Measurements from ENCODE around the gene PRKAG2.
"Not testable (repeated sequence)": the region's sequence is repeated elsewhere in the genome, so short reads cannot be mapped to it uniquely, and the experiment has no call there.

PRKAG2 gene

GRCh38 chr7:151790095-151790829 lies 86.7 kb downstream of the PRKAG2 start:
- H3K9me3 ChIP-seq (ENCODE audit: insufficient read depth, low read depth, low read length), result no peaks in the 10 kb centered on the region
- H3K4me1 ChIP-seq (ENCODE audit: insufficient read depth, low read length), result peaks cover 6% of the 10 kb centered on the region; the same call in 1 of the 2 replicates
- H3K36me3 ChIP-seq (ENCODE audit: insufficient read depth, low read depth, low read length), result no peaks in the 10 kb centered on the region
- H3K27ac ChIP-seq (ENCODE audit: low read length), result no peak overlapping the region
- no peak overlapping the region for H3K9ac ChIP-seq (ENCODE audit: low read depth, low read length)
- H3K4me3 ChIP-seq (ENCODE audit: low read length), result no peak overlapping the region
- no peaks in the 10 kb centered on the region for H3K27me3 ChIP-seq (ENCODE audit: insufficient read depth, low read length)

DNA sequence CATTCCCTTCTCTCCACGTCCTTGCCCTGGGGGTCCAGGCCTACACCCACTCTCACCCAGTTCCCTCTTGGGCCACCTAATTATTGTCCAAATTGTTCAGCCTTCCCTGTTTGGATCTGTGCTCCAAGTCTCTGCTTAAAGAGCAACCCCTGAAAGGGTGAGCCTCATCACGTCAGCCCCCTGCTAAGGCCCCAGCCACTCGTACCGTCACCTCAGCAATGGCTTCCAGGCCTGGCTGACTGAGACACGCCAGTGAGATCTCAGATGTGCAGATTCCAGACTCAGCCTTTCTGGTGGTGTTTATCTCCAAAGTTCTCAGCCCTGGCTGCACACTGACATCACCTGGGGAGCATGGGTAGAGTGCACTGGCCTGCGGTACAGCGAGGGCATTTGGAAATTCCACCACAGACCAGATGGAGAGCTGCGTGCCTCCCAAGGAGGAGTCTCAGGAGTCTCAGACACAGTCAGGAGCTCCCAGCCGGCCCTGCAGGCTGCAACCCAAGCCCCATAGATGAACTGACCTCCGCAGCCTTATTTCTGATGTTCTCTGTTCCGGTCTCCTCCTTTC lies 87.5 kb downstream of the PRKAG2 start:
- H3K4me1 ChIP-seq (ENCODE audit: insufficient read depth, low read length), result peaks cover 6% of the 10 kb centered on the region; the same call in 1 of the 2 replicates
- no peak overlapping the region for H3K4me3 ChIP-seq (ENCODE audit: low read length)
- H3K9me3 ChIP-seq (ENCODE audit: insufficient read depth, low read depth, low read length), result no peaks in the 10 kb centered on the region
- H3K27ac ChIP-seq (ENCODE audit: low read length), result no peak overlapping the region
- H3K9ac ChIP-seq (ENCODE audit: low read depth, low read length), result no peak overlapping the region
- no peaks in the 10 kb centered on the region for H3K27me3 ChIP-seq (ENCODE audit: insufficient read depth, low read length)
- H3K36me3 ChIP-seq (ENCODE audit: insufficient read depth, low read depth, low read length), result no peaks in the 10 kb centered on the region

GRCh38 chr7:151787348-151787747 lies 89.6 kb downstream of the PRKAG2 start:
- Histone ChIP-seq H3K27ac (ENCODE audit: low read length) (no peak overlapping the region), H3K4me3 (ENCODE audit: low read length) (no peak overlapping the region), H3K4me1 (ENCODE audit: insufficient read depth, low read length) (peaks cover 4% of the 10 kb centered on the region; the same call in 1 of the 2 replicates), H3K36me3 (ENCODE audit: insufficient read depth, low read depth, low read length) (no peaks in the 10 kb centered on the region), H3K27me3 (ENCODE audit: insufficient read depth, low read length) (peaks cover 4% of the 10 kb centered on the region), H3K9me3 (ENCODE audit: insufficient read depth, low read depth, low read length) (no peaks in the 10 kb centered on the region), H3K9ac (ENCODE audit: low read depth, low read length) (no peak overlapping the region)

DNA sequence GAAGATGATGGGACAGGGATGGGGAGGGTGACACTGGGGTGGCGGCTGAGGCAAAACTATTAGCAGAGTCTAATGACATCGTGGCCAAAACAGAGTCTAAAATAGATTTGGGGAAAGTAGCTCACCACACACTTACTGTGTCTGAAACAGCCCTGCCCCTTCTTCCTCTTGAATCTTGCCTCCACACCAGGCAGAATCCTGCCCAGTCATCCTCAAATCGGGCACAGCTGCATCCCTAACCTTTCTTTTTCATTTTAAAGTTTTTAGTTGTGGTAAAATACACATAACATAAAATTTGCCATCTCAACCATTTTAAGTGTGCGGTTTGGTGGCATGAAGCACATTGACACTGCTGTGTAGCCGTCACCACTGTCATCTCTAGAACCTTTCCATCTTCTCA lies 90.0 kb downstream of the PRKAG2 start:
- Histone ChIP-seq H3K4me3 (ENCODE audit: low read length) (no peak overlapping the region), H3K27me3 (ENCODE audit: insufficient read depth, low read length) (peaks cover 7% of the 10 kb centered on the region), H3K9me3 (ENCODE audit: insufficient read depth, low read depth, low read length) (no peaks in the 10 kb centered on the region), H3K36me3 (ENCODE audit: insufficient read depth, low read depth, low read length) (no peaks in the 10 kb centered on the region), H3K27ac (ENCODE audit: low read length) (no peak overlapping the region), H3K4me1 (ENCODE audit: insufficient read depth, low read length) (no peaks in the 10 kb centered on the region; the same call in 1 of the 2 replicates), H3K9ac (ENCODE audit: low read depth, low read length) (no peak overlapping the region)

GRCh38 chr7:151786241-151786640 lies 90.7 kb downstream of the PRKAG2 start:
- Histone ChIP-seq H3K9ac (ENCODE audit: low read depth, low read length) (no peak overlapping the region), H3K27ac (ENCODE audit: low read length) (no peak overlapping the region), H3K27me3 (ENCODE audit: insufficient read depth, low read length) (peaks cover 7% of the 10 kb centered on the region), H3K36me3 (ENCODE audit: insufficient read depth, low read depth, low read length) (no peaks in the 10 kb centered on the region), H3K4me3 (ENCODE audit: low read length) (no peak overlapping the region), H3K9me3 (ENCODE audit: insufficient read depth, low read depth, low read length) (no peaks in the 10 kb centered on the region), H3K4me1 (ENCODE audit: insufficient read depth, low read length) (no peaks in the 10 kb centered on the region)

DNA sequence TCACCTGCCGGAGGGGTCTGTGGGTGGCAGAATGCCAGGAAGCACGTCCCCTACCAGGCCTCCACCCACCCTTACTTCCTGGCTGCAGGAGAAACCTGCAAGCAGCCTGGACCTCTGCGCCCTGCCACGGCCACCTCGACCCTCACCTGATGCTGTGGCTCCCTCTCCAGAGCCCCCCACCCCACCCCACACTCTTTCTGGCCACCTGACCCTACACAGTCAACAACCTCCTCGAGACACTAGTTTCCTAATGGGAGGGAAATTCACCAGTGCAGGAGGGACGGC lies 91.3 kb downstream of the PRKAG2 start:
- Histone ChIP-seq H3K4me3 (ENCODE audit: low read length) (no peak overlapping the region), H3K27ac (ENCODE audit: low read length) (no peak overlapping the region), H3K4me1 (ENCODE audit: insufficient read depth, low read length) (no peaks in the 10 kb centered on the region), H3K27me3 (ENCODE audit: insufficient read depth, low read length) (peaks cover 7% of the 10 kb centered on the region), H3K9ac (ENCODE audit: low read depth, low read length) (no peak overlapping the region), H3K36me3 (ENCODE audit: insufficient read depth, low read depth, low read length) (no peaks in the 10 kb centered on the region), H3K9me3 (ENCODE audit: insufficient read depth, low read depth, low read length) (no peaks in the 10 kb centered on the region)

GRCh38 chr7:151784853-151785680 lies 91.8 kb downstream of the PRKAG2 start:
- no peaks in the 10 kb centered on the region for H3K9me3 ChIP-seq (ENCODE audit: insufficient read depth, low read depth, low read length)
- no peak overlapping the region for H3K27ac ChIP-seq (ENCODE audit: low read length)
- H3K4me3 ChIP-seq (ENCODE audit: low read length), result no peak overlapping the region
- no peak overlapping the region for H3K9ac ChIP-seq (ENCODE audit: low read depth, low read length)
- no peaks in the 10 kb centered on the region for H3K36me3 ChIP-seq (ENCODE audit: insufficient read depth, low read depth, low read length)
- no peaks in the 10 kb centered on the region for H3K4me1 ChIP-seq (ENCODE audit: insufficient read depth, low read length)
- peaks cover 7% of the 10 kb centered on the region for H3K27me3 ChIP-seq (ENCODE audit: insufficient read depth, low read length)

DNA sequence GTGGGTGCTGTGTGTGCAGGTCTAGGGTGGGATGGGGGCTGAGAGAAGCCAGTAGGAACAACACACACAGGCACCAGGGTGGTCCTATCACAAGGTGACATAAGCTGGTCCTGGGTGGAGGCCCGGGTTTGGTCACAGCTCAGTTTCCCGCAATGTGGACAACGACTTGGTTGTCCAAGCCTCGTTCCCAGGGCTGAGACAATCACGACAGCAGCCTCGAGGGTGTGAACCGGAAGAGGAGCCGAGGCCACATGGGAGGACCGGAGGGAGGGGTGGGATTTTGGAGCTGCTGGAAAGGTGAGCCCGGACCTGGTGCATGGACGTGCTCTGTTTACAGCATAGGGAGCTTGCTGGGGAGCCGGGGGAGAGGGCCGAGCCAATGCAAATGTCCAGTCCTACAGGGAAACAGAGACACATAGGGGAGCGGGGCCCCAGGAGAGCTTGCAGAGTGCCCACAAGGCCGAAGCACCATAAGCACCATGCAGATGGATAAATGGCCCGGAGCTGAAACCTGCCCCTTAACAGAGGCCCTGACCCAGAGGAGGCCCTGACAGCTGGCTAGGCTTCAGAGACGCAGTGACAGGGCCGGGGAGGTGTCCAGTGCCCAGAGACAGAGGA lies 92.8 kb downstream of the PRKAG2 start:
- Histone ChIP-seq H3K4me3 (ENCODE audit: low read length) (no peak overlapping the region), H3K36me3 (ENCODE audit: insufficient read depth, low read depth, low read length) (no peaks in the 10 kb centered on the region), H3K27ac (ENCODE audit: low read length) (no peak overlapping the region), H3K9ac (ENCODE audit: low read depth, low read length) (no peak overlapping the region), H3K4me1 (ENCODE audit: insufficient read depth, low read length) (no peaks in the 10 kb centered on the region), H3K27me3 (ENCODE audit: insufficient read depth, low read length) (peaks cover 7% of the 10 kb centered on the region), H3K9me3 (ENCODE audit: insufficient read depth, low read depth, low read length) (no peaks in the 10 kb centered on the region)

- Histone ChIP-seq H3K36me3 (ENCODE audit: insufficient read depth, low read depth, low read length) (no peaks in the 10 kb centered on the region), H3K4me3 (ENCODE audit: low read length) (peak overlapping the region; percentile 58; the same call in 1 of the 2 replicates), H3K9ac (ENCODE audit: low read depth, low read length) (no peak overlapping the region; the same call in 1 of the 2 replicates), H3K27me3 (ENCODE audit: insufficient read depth, low read length) (peaks cover 7% of the 10 kb centered on the region), H3K4me1 (ENCODE audit: insufficient read depth, low read length) (no peaks in the 10 kb centered on the region), H3K9me3 (ENCODE audit: insufficient read depth, low read depth, low read length) (peaks cover 1% of the 10 kb centered on the region; the same call in 1 of the 2 replicates), H3K27ac (ENCODE audit: low read length) (no peak overlapping the region)
Measured at GRCh38 chr7:151782598-151783448, 94.1 kb downstream of the PRKAG2 start.

- not testable (repeated sequence) for H3K27ac ChIP-seq (ENCODE audit: low read length); H3K9ac ChIP-seq (ENCODE audit: low read depth, low read length); H3K27me3 ChIP-seq (ENCODE audit: insufficient read depth, low read length)
Measured at GRCh38 chr7:151782256-151782597, 94.7 kb downstream of the PRKAG2 start.

More at GRCh38 chr7:151782256-151782597, 94.7 kb downstream of the PRKAG2 start:
- H3K4me3 ChIP-seq (ENCODE audit: low read length); H3K9me3 ChIP-seq (ENCODE audit: insufficient read depth, low read depth, low read length); H3K36me3 ChIP-seq (ENCODE audit: insufficient read depth, low read depth, low read length); H3K4me1 ChIP-seq (ENCODE audit: insufficient read depth, low read length): not testable (repeated sequence)
